IMR-90 (cell line): ENCODE measurements around the gene ACIN1.

Experiments used
- CTCF ChIP-seq: conservative IDR thresholded peaks from 2 replicates; pipeline ENCODE4 v1.5.1; 2012; ENCODE audit warnings: mild to moderate bottlenecking, low read depth, low read length, improper control_type of control experiment
- USF2 ChIP-seq: fragments of 150-350 bp; IDR thresholded peaks from 2 replicates; pipeline ENCODE4 v1.6.1; 2017; ENCODE audit warnings: mild to moderate bottlenecking, antibody characterized with exemption, low read length, low read depth

GRCh38 chr14:23009939-23010726, 84.8 kb downstream of the ACIN1 start, which contains the start of gene C14orf93:
- TF ChIP-seq USF2 (peak; percentile 13), CTCF (no peak)
